K562 (cell line): ENCODE measurements around the gene DNAJC30. TPM values are rescaled to one million over a fixed set of nuclear protein-coding genes. Genes with fewer than 3 reads are reported as not detected.

Experiments
- CEBPZ ChIP-seq: fragments of 150-350 bp; IDR thresholded peaks from 2 replicates; pipeline ENCODE4 v1.6.1; 2014; ENCODE audit warnings: low read depth, mild to moderate bottlenecking, low read length, borderline replicate concordance
- SRSF9 ChIP-seq: fragments of 200-400 bp; formaldehyde crosslinking; IDR thresholded peaks from 2 replicates; pipeline ENCODE4 v1.6.1; 2017; ENCODE audit warnings: low read depth, low read length, borderline replicate concordance
- SUPT5H ChIP-seq: fragments of 450-650 bp; IDR thresholded peaks from 2 replicates; pipeline ENCODE4 v1.6.1; 2016
- TARDBP ChIP-seq: fragments of 450-650 bp; IDR thresholded peaks from 2 replicates; pipeline ENCODE4 v1.6.1; 2016
- ZFP91 ChIP-seq: sonication (generic); formaldehyde crosslinking; IDR thresholded peaks from 2 replicates; pipeline ENCODE4 v1.8.0; 2022; ENCODE audit warnings: mild to moderate bottlenecking, missing genetic modification reagents
- ZNF143 ChIP-seq: sonication (generic); formaldehyde crosslinking; IDR thresholded peaks from 2 replicates; pipeline ENCODE4 v1.9.0; 2022; ENCODE audit warnings: mild to moderate bottlenecking, missing genetic modification reagents
- ZNF3 ChIP-seq: fragments of 250-450 bp; sonication (Bioruptor Pico); IDR thresholded peaks from 2 replicates; pipeline ENCODE4 v1.5.0; 2021; ENCODE audit warnings: mild to moderate bottlenecking, moderate library complexity
- ZNF395 ChIP-seq: fragments of 200-800 bp; sonication (Bioruptor generic); IDR thresholded peaks from 2 replicates; pipeline ENCODE4 v1.6.1; 2017; ENCODE audit warnings: missing genetic modification characterization, missing compliant biosample characterization
- polyA plus RNA-seq, 8 experiments: library from polyadenylated mRNA; depleted of rRNA in 4 of 8; stranded (reverse) in 5 of 8; unstranded in 3 of 8; fragments of >200 nt; fragmentation: Nextera tagmentation in 2 of 8; fragmentation: Illumina TruSeq in 1 of 8; extraction: Ambion mirVana in 2 of 8; extraction: Trizol in 1 of 8; gene quantifications; 2 replicates each; pipeline versions ENCODE4 v1.2.1 to v1.2.3, GENCODE V29; 2011 to 2014; ENCODE audit warnings: inconsistent platforms in 1 of 8, missing spikeins in 1 of 8
- total RNA-seq, 7 experiments: library from RNA; depleted of rRNA in 6 of 7; stranded (reverse); fragments of >200 nt in 6 of 7; fragmentation: Illumina TruSeq in 2 of 7; extraction: Trizol in 2 of 7; gene quantifications; 2 replicates each; pipeline versions ENCODE4 v1.2.1 to v1.2.3, GENCODE V29; 2011 to 2021; ENCODE audit warnings: low replicate concordance in 1 of 7
- TF ChIP-seq, protein P1 (sequence below): sonication (generic); formaldehyde crosslinking; IDR thresholded peaks from 2 replicates; pipeline ENCODE4 v1.9.0; 2022; ENCODE audit warnings: mild to moderate bottlenecking, missing genetic modification reagents

DNAJC30 gene
- total and polyA plus RNA-seq, 9 of the 15 experiments (the other 6 are each of a cell fraction or from before 2014, with no cell fraction given) = 1.1 to 11.3 (median 4.6) TPM

GRCh38 chr7:73703757-73704639, 20.7 kb upstream of the DNAJC30 start (continued):
- TF ChIP-seq CEBPZ (no peak), ZNF3 (CRISPR knock-in tag) (no peak), ZFP91 (CRISPR knock-in tag) (no peak), SUPT5H (peak; percentile 16; the same call in 1 of the 2 replicates), ZNF143 (CRISPR knock-in tag) (no peak), TARDBP (no peak), SRSF9 (no peak), ZNF395 (CRISPR knock-in tag) (no peak)
- TF ChIP-seq, protein P1, sequence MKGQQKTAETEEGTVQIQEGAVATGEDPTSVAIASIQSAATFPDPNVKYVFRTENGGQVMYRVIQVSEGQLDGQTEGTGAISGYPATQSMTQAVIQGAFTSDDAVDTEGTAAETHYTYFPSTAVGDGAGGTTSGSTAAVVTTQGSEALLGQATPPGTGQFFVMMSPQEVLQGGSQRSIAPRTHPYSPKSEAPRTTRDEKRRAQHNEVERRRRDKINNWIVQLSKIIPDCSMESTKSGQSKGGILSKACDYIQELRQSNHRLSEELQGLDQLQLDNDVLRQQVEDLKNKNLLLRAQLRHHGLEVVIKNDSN (CRISPR knock-in tag) = no peak
